Kidney (tissue), 14 donors: ENCODE results near the gene KRT31. TPM values are rescaled to one million over a fixed set of nuclear protein-coding genes. Genes with fewer than 3 reads are reported as not detected.
"Not testable (repeated sequence)": the region's sequence is repeated elsewhere in the genome, so short reads cannot be mapped to it uniquely, and the experiment has no call there.

ENCODE experiments used
- DNase-seq, 5 donors: peaks; one replicate each; pipeline ENCODE4 v3.0.0-alpha.2; 2013 to 2020
- FAIRE-seq: peaks from 2 replicates; lab custom pipeline; 2012; peaks lifted over from hg19 to GRCh38; lab: Jason Lieb, UNC
- H3K27ac ChIP-seq, 2 donors: one replicate each; pipeline ENCODE4 v1.7.0; 2013; ENCODE audit warnings: low read depth in 2 of 2, low read length in 2 of 2, inconsistent platforms in 1 of 2
- H3K27me3 ChIP-seq: one replicate; pipeline ENCODE4 v1.7.1; 2013; ENCODE audit warnings: low read length, inconsistent platforms; ENCODE audit not compliant: control insufficient read depth, insufficient read depth
- H3K36me3 ChIP-seq, 3 donors: one replicate each; pipeline versions ENCODE4 v1.7.0 to v1.7.1; 2013; ENCODE audit warnings: low read length in 3 of 3, control low read depth in 1 of 3, inconsistent platforms in 1 of 3; ENCODE audit not compliant: insufficient read depth in 3 of 3, control insufficient read depth in 2 of 3
- H3K4me1 ChIP-seq, 3 donors: one replicate each; pipeline versions ENCODE4 v1.7.0 to v1.7.1; 2013; ENCODE audit warnings: low read length in 3 of 3, inconsistent platforms in 1 of 3, low read depth in 1 of 3; ENCODE audit not compliant: control insufficient read depth in 2 of 3, insufficient read depth in 2 of 3
- H3K4me3 ChIP-seq, 3 donors: one replicate each; pipeline versions ENCODE4 v1.7.0 to v1.8.1; 2013; ENCODE audit warnings: low read length in 3 of 3, control low read depth in 1 of 3, inconsistent platforms in 1 of 3
- H3K9ac ChIP-seq, 3 donors: one replicate each; pipeline versions ENCODE4 v1.7.0 to v1.7.1; 2013; ENCODE audit warnings: low read length in 3 of 3, control low read depth in 1 of 3, inconsistent platforms in 1 of 3
- H3K9me3 ChIP-seq, 3 donors: one replicate each; pipeline versions ENCODE4 v1.7.0 to v1.7.1; 2013; ENCODE audit warnings: low read length in 3 of 3, control low read depth in 1 of 3, inconsistent platforms in 1 of 3; ENCODE audit not compliant: control insufficient read depth in 2 of 3, insufficient read depth in 1 of 3
- CTCF ChIP-seq: IDR thresholded peaks from 3 replicates; pipeline ENCODE4 v1.5.1; 2012; ENCODE audit warnings: mild to moderate bottlenecking, moderate library complexity, borderline replicate concordance; ENCODE audit not compliant: insufficient read depth; ENCODE audit errors: extremely low read depth
- intact Hi-C: fragments of 100-400 bp; cut with DNase I; formaldehyde crosslinking; loops from one replicate; pipeline ENCODE4 v1.11.1; 2022
- polyA plus RNA-seq: library from polyadenylated mRNA; stranded (reverse); fragments of 350-450 nt; fragmentation: Illumina TruSeq; extraction: RNeasy Lipid Tissue Mini Kit (QIAGEN cat#74804); gene quantifications from one replicate; pipeline ENCODE4 v1.2.3, GENCODE V29; 2014; ENCODE audit warnings: low read depth, low replicate concordance; ENCODE audit not compliant: insufficient read depth
- total RNA-seq: library from RNA; stranded (reverse); fragmentation: NEBNext Ultra II Directional; extraction: Animal tissue kit (Norgen Biotek cat#: 25700); gene quantifications from one replicate; pipeline ENCODE4 v1.2.1, GENCODE V29; 2021
- donor health status: control.
- donor health status: control.
- donor health status: control.
- donor health status: control.
- donor health status: control.
- donor health status: DM: yes; HTN: yes; CAD: no.
- donor health status: Normal renal cell carcinoma (clear cell type).

Gene KRT31
- total and polyA plus RNA-seq, 2 donors from 2014 or later = not detected

DNA sequence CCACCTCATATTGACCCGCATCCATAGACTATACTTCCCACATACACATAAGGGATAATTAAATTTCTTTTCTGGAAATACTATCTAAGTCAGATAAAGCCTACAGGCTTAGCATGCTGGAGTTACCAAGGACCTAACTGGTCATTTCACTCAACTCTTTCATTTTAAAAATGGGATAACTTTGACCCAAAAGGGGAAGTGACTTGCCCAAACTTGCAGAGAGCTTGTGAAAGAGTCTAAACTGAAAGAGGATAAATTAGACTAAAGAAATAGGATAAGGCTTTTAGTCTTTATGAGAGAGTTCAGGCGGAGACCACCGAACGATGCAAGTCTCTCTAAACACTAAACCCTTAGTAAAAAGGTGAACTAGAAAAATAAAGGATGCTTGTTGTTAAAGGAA is 42.9 kb downstream of the KRT31 start:
- no peaks in the 10 kb centered on the region for H3K36me3 ChIP-seq
- H3K27ac ChIP-seq = no peak overlapping the region
- no peaks in the 10 kb centered on the region for H3K4me1 ChIP-seq
- intact Hi-C loops = no loop called here
- DNase-seq (no peak), FAIRE-seq (no peak)
- no peak overlapping the region for H3K9ac ChIP-seq
- peaks cover 0 to 8% (median 0%) of the 10 kb centered on the region in 3 donors for H3K9me3 ChIP-seq
- H3K27me3 ChIP-seq = no peaks in the 10 kb centered on the region
- no peak for TF ChIP-seq CTCF
- H3K4me3 ChIP-seq = no peak overlapping the region

DNA sequence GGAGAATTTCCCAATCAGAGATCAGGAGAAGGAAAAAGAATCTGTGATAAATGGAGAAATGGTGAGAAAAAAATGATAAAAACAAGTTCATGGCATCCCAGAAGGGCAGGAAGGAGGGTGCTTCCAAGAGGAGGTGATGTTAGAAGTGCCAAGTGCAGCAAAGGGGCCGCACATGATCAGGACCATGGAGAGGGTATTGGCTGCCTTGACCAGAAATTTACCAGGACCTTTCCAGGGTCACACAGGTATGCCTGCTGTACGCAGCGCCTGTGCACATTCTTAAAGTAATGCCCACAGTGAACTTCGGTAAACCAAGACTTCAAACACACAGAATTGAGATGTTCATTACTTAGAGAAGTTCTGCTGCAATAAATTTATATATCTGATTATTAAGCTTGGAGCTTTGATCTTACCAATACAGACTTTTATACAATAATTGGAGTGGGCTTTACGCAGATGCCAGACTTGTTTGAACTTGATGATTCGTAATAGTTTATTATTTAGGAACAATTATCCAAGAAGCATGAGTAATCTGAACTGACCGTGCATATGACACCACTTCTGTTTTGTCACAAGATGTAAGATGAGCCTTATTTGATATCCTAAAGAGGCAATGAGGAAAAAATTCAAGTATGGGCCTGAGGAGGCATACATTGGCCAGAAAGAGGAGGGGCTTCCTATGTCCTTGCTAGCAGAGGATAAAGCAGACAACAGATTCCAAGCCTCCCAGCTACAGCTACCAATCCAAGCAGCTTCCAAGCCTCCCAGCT is 44.6 kb downstream of the KRT31 start:
- intact Hi-C loops = no loop called here
- FAIRE-seq (no peak), DNase-seq (no peak)
- Histone ChIP-seq H3K4me1 (no peaks in the 10 kb centered on the region), H3K36me3 (no peaks in the 10 kb centered on the region), H3K27ac (no peak overlapping the region), H3K9me3 (peaks cover 0 to 8% (median 0%) of the 10 kb centered on the region in 3 donors), H3K27me3 (no peaks in the 10 kb centered on the region), H3K9ac (no peak overlapping the region), H3K4me3 (no peak overlapping the region)
- no peak for TF ChIP-seq CTCF

DNA sequence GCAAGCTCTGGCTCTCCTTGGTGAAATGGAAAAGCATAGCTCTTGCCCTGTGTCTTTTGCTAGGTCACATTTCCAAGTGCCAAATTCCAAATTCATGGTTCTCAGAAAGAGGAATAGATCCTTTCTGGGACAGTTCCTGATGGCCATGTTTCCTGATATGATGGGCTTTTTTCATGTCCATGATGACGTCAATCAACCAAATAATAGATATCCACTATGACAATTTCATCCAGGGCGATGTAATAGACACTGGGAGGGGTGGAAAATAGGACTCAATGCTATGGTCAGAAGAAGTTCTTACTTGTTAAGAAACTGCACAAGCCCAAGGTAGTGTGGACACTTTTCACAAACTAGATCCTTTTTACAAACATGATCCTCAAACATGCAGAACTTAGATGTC is 46.2 kb downstream of the KRT31 start:
- intact Hi-C loops = no loop called here
- Histone ChIP-seq H3K27ac (no peak overlapping the region), H3K4me1 (no peaks in the 10 kb centered on the region), H3K4me3 (no peak overlapping the region), H3K9me3 (peaks cover 0 to 3% (median 0%) of the 10 kb centered on the region in 3 donors), H3K36me3 (no peaks in the 10 kb centered on the region), H3K27me3 (no peaks in the 10 kb centered on the region), H3K9ac (no peak overlapping the region)
- no peak for TF ChIP-seq CTCF
- FAIRE-seq = no peak
- DNase-seq = no peak

DNA sequence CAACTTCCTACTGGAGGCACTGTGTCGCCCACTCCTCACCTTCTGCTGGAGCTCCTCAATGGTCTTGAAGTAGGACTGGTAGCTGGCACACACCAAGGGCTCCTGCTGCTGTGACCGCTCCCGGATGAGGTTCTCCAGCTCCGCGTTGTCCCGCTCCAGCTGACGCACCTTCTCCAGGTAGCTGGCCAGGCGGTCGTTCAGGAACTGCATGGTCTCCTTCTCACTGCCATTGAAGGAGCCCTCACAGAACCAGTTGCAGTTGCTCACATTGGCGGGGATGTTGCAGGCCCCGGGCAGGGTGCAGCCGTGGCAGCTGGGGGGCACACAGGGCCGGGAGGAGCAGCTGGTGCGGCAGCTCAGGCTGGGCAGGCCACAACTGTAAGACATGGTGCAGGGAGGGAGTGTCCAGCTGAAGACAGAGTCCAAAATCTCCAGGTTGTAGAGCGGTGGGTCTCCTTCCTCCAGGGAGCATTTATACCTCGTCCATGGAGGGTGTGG is 47.0 kb downstream of the KRT31 start, which contains the start of gene KRT33A:
Gene KRT33A, minus strand, starts transcription at position 448 of the 498 bp plus-strand sequence. Its CDS starts 61 bp downstream, at position 387.
- H3K4me3 ChIP-seq, H3K4me1 ChIP-seq, H3K9ac ChIP-seq, H3K27me3 ChIP-seq, H3K36me3 ChIP-seq, DNase-seq, FAIRE-seq, H3K9me3 ChIP-seq, intact Hi-C loops, H3K27ac ChIP-seq: not testable (repeated sequence)
